Caco-2 (cell line): Measurements from ENCODE around the gene C1QL1. TPM values are rescaled to one million over a fixed set of nuclear protein-coding genes. Genes with fewer than 3 reads are reported as not detected.

Source experiments
- BruUV-seq: library from RNA; stranded (reverse); fragments of 400-500 nt; replicated peaks from 2 replicates; lab custom pipeline; 2021; lab: Mats Ljungman, UMichigan
- CTCF ChIA-PET: fragments of 300-600 bp; sonication (Branson Sonifier 250); formaldehyde crosslinking; loops from one replicate; lab custom pipeline; 2022; ENCODE audit warnings: antibody characterized with exemption; lab: Charles Lee
- POLR2A ChIA-PET: fragments of 300-600 bp; sonication (Branson Sonifier 250); formaldehyde crosslinking; loops from one replicate; lab custom pipeline; 2022; ENCODE audit warnings: antibody characterized with exemption; lab: Charles Lee
- DNase-seq, 2 experiments: peaks; one replicate each; pipeline versions ENCODE4 v3.0.0 to v3.0.0-alpha.2; 2020 to 2022
- H3K27me3 ChIP-seq: replicated peaks from 2 replicates; pipeline ENCODE4 v1.6.0; 2011; ENCODE audit warnings: low read length; ENCODE audit not compliant: control insufficient read depth, insufficient read depth
- H3K36me3 ChIP-seq: 2 replicates; pipeline ENCODE4 v1.5.1; 2011; ENCODE audit warnings: low read length; ENCODE audit not compliant: control insufficient read depth, insufficient read depth
- H3K4me1 ChIP-seq: fragments of 250-450 bp; sonication (Bioruptor Pico); 2 replicates; pipeline ENCODE4 v1.5.1; 2020; ENCODE audit warnings: mild to moderate bottlenecking
- H3K4me3 ChIP-seq: 2 replicates; pipeline ENCODE4 v1.5.1; 2011; ENCODE audit warnings: low read depth, mild to moderate bottlenecking, control low read depth, low read length
- H3K9me3 ChIP-seq: fragments of 250-450 bp; sonication (Bioruptor Pico); 2 replicates; pipeline ENCODE4 v1.5.1; 2020; ENCODE audit warnings: mild to moderate bottlenecking, moderate library complexity
- H3K27ac Mint-ChIP-seq: one replicate; pipeline ENCODE4 v1.8.0; 2022; ENCODE audit warnings: mixed read lengths; ENCODE audit not compliant: unreplicated experiment
- H3K27me3 Mint-ChIP-seq: one replicate; pipeline ENCODE4 v1.8.0; 2022; ENCODE audit warnings: mixed read lengths; ENCODE audit not compliant: insufficient read depth, unreplicated experiment
- H3K36me3 Mint-ChIP-seq: one replicate; pipeline ENCODE4 v1.8.0; 2022; ENCODE audit warnings: mild to moderate bottlenecking, mixed read lengths; ENCODE audit not compliant: insufficient read depth, unreplicated experiment
- H3K4me1 Mint-ChIP-seq: one replicate; pipeline ENCODE4 v1.8.0; 2022; ENCODE audit warnings: low read depth, mixed read lengths; ENCODE audit not compliant: unreplicated experiment
- H3K4me3 Mint-ChIP-seq: one replicate; pipeline ENCODE4 v1.8.0; 2022; ENCODE audit warnings: mild to moderate bottlenecking, moderate library complexity, mixed read lengths; ENCODE audit not compliant: unreplicated experiment
- H3K9me3 Mint-ChIP-seq: one replicate; pipeline ENCODE4 v1.8.0; 2022; ENCODE audit warnings: mixed read lengths; ENCODE audit not compliant: unreplicated experiment
- CTCF ChIP-seq, 2 experiments: fragments of 200-600 bp in 1 of 2; IDR thresholded peaks; 1 replicate in 1 of 2; 2 replicates in 1 of 2; pipeline versions ENCODE4 v1.5.1 to v1.8.0; 2011 to 2022; ENCODE audit warnings: antibody characterized with exemption in 1 of 2, control low read depth in 1 of 2, inconsistent platforms in 1 of 2, low read depth in 1 of 2, low read length in 1 of 2, mild to moderate bottlenecking in 1 of 2, moderate library complexity in 1 of 2; ENCODE audit not compliant: insufficient read depth in 1 of 2, severe bottlenecking in 1 of 2, unreplicated experiment in 1 of 2
- intact Hi-C: fragments of 100-400 bp; cut with micrococcal nuclease; formaldehyde crosslinking; loops from one replicate; pipeline ENCODE4 v1.10.0; 2022; ENCODE audit not compliant: unreplicated experiment
- total RNA-seq: library from RNA; stranded (reverse); gene quantifications from 2 replicates; pipeline ENCODE4 v1.2.3, GENCODE V29; 2022

Gene C1QL1
- total RNA-seq, 1 experiment from 2014 or later = 5.2 TPM

GRCh38 chr17:44967907-44968224, 237 bp downstream of the C1QL1 start:
- peak overlapping the region; percentile 33 for H3K4me3 ChIP-seq
- ChIA-PET CTCF (interaction anchor here (0.6 to 1.6 kb wide), 19 partner anchors 9 to 693 kb away, joined by 3 to 10 read pairs (median 3); partner anchors contain the start of gene ACBD4), POLR2A (interaction anchor here (0.5 to 1.6 kb wide), 4 partner anchors 21 to 259 kb away, joined by 3 to 10 read pairs (median 6); partner anchors contain the start of gene DBF4B)
- peaks cover 6% of the 10 kb centered on the region for H3K4me1 ChIP-seq
- no TSS peak for BruUV-seq
- Mint-ChIP-seq H3K9me3 (no peaks in the 10 kb centered on the region), H3K27ac (no peak overlapping the region), H3K27me3 (peaks cover 15% of the 10 kb centered on the region), H3K4me3 (peak overlapping the region; percentile 77), H3K36me3 (no peaks in the 10 kb centered on the region), H3K4me1 (no peaks in the 10 kb centered on the region)
- no peak for DNase-seq
- H3K27me3 ChIP-seq = peaks cover 1% of the 10 kb centered on the region; the same call in 1 of the 2 replicates
- TF ChIP-seq CTCF (IDR thresholded peaks at IDR 0.05; ENCODE audit: insufficient read depth in 1 of 2, low read depth in 1 of 2, low read length in 1 of 2, severe bottlenecking in 1 of 2, unreplicated experiment in 1 of 2) = no peak
- intact Hi-C loops = loop anchor here (2.0 to 5.0 kb wide), 2 partner anchors 46 to 51 kb away; no protein-coding TSS in a partner anchor
- no peaks in the 10 kb centered on the region for H3K9me3 ChIP-seq
- H3K36me3 ChIP-seq = no peaks in the 10 kb centered on the region

DNA sequence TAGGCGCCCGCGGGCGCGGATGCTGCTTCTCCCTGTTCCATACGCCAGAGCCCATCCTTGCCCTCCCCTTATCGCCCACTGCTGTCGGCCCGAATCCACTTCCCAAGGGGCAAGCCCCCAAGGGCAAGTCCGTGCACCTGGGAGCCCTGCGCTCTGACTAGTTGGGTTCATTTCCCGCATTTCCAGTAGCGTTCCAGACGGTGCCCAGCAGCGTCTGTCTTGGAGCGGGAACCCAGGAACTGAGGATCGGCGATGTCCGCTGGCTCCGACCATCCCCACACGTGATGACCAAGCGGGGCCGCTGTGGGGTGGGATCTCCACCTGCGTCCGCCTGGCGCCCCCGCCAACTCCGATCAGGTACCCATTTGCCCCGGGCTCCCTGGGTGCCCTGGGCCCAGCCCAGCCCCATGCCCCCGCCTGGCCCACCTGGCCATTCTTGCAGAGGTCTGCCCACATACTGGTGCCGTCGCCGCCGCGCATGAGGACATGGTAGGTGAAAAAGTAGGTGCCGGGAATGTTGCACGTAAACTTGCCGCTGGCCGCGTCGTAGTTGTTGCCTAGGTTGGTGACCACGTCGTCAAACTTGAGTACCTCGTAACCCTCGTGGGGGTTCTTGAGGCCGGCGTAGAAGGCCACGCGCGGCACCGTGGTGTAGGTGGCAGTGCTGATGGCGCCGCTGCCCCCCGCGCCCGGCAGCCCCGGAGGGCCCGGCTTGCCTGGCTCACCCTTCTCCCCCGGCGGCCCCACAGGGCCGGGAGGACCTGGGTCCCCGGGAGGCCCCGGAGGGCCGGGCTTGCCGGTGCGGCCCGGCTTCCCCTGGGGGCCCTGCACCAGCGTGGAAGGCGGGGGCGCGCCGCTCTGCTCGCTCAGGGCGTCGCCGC, 837 bp downstream of the C1QL1 start:
- no peaks in the 10 kb centered on the region for H3K9me3 ChIP-seq
- peaks cover 15% of the 10 kb centered on the region for H3K27me3 Mint-ChIP-seq
- H3K36me3 Mint-ChIP-seq = no peaks in the 10 kb centered on the region
- intact Hi-C loops = loop anchor here (5.0 kb wide), 1 partner anchor 45 kb away; no protein-coding TSS in a partner anchor
- H3K4me1 ChIP-seq = peaks cover 6% of the 10 kb centered on the region
- ChIA-PET CTCF (interaction anchor here (1.0 to 1.4 kb wide), 2 partner anchors 11 to 55 kb away, joined by 3 to 6 read pairs; no protein-coding TSS in a partner anchor), POLR2A (no interaction called here)
- no peaks in the 10 kb centered on the region for H3K36me3 ChIP-seq
- peak overlapping the region; percentile 33; the same call in 1 of the 2 replicates for H3K4me3 ChIP-seq
- BruUV-seq = no TSS peak
- no peaks in the 10 kb centered on the region for H3K4me1 Mint-ChIP-seq
- TF ChIP-seq CTCF (IDR thresholded peaks at IDR 0.05; ENCODE audit: insufficient read depth in 1 of 2, low read depth in 1 of 2, low read length in 1 of 2, severe bottlenecking in 1 of 2, unreplicated experiment in 1 of 2) = no peak
- H3K27ac Mint-ChIP-seq = no peak overlapping the region
- peaks cover 1% of the 10 kb centered on the region; the same call in 1 of the 2 replicates for H3K27me3 ChIP-seq
- no peak overlapping the region for H3K4me3 Mint-ChIP-seq
- no peaks in the 10 kb centered on the region for H3K9me3 Mint-ChIP-seq
- DNase-seq = no peak

DNA sequence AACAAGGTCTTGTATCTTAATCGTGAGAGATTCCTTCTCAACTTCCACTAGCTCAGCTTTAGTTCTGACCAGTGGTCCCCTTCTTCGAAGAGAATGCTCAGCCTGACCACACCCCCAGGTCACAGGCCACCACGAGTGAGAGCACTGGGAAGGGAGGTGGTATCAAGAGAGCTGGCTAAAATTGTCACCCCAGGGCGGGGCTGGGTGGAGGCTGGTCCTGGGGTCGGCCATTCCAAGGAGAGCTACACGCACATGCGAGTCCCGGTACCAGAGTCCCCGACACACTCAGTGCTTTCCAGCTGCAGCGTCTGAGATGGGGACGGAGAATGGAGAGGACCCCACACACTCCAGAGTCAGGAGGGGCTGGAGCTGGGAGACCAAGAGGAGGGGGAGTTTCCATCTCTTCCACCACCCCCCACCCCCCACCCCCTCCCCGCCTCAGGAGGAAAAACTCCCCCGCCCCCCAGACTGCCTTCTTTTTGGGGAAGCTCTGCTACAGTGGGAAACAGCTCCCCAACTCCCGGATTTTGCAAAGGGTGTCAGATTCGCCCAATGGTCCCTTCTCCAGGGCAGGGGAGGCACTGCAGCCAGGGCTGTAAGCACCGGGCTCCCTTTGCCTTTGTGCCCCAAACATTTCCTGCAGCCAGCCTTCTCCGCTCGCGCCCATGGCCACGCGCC, 1.6 kb downstream of the C1QL1 start:
- Histone ChIP-seq H3K36me3 (no peaks in the 10 kb centered on the region), H3K9me3 (no peaks in the 10 kb centered on the region), H3K27me3 (peaks cover 1% of the 10 kb centered on the region; the same call in 1 of the 2 replicates), H3K4me1 (peaks cover 6% of the 10 kb centered on the region), H3K4me3 (no peak overlapping the region)
- Mint-ChIP-seq H3K9me3 (no peaks in the 10 kb centered on the region), H3K4me1 (no peaks in the 10 kb centered on the region), H3K27me3 (peaks cover 15% of the 10 kb centered on the region), H3K4me3 (no peak overlapping the region), H3K27ac (no peak overlapping the region), H3K36me3 (no peaks in the 10 kb centered on the region)
- CTCF ChIA-PET = no interaction called here
- no peak for TF ChIP-seq CTCF (IDR thresholded peaks at IDR 0.05; ENCODE audit: insufficient read depth in 1 of 2, low read depth in 1 of 2, low read length in 1 of 2, severe bottlenecking in 1 of 2, unreplicated experiment in 1 of 2)
- no TSS peak for BruUV-seq
- POLR2A ChIA-PET = no interaction called here
- intact Hi-C loops = loop anchor here (5.0 kb wide), 1 partner anchor 44 kb away; no protein-coding TSS in a partner anchor
- DNase-seq = no peak
